HepG2 (cell line): Measurements from ENCODE around the gene TAPBP. TPM values are rescaled to one million over a fixed set of nuclear protein-coding genes. Genes with fewer than 3 reads are reported as not detected.
A peak's percentile ranks its signal among the peaks of the same experiment; 100 is the strongest.

Source experiments
- ATF4 ChIP-seq, 2 experiments: fragments of 450-650 bp in 1 of 2; sonication (generic) in 1 of 2; formaldehyde crosslinking; IDR thresholded peaks; 2 replicates each; pipeline versions ENCODE4 v1.5.0 to v1.8.0; 2020 to 2022; ENCODE audit warnings: mild to moderate bottlenecking in 1 of 2, missing genetic modification reagents in 1 of 2
- CEBPB ChIP-seq: IDR thresholded peaks from 2 replicates; pipeline ENCODE4 v1.6.1; 2011; ENCODE audit warnings: low read depth, low read length, improper control_type of control experiment, borderline replicate concordance
- CENPT ChIP-seq: sonication (generic); formaldehyde crosslinking; IDR thresholded peaks from 2 replicates; pipeline ENCODE4 v1.8.0; 2022; ENCODE audit warnings: low read depth, mild to moderate bottlenecking, moderate library complexity, missing genetic modification reagents
- DMAP1 ChIP-seq: IDR thresholded peaks from 2 replicates; pipeline ENCODE4 v1.6.1; 2016
- DR1 ChIP-seq: sonication (generic); formaldehyde crosslinking; IDR thresholded peaks from 2 replicates; pipeline ENCODE4 v1.8.0; 2021; ENCODE audit warnings: mild to moderate bottlenecking, missing genetic modification reagents, inconsistent platforms
- GPN1 ChIP-seq: sonication (generic); formaldehyde crosslinking; IDR thresholded peaks from 2 replicates; pipeline ENCODE4 v1.5.1; 2020; ENCODE audit warnings: missing genetic modification reagents, borderline replicate concordance
- HHEX ChIP-seq: IDR thresholded peaks from 2 replicates; pipeline ENCODE4 v1.6.1; 2016; ENCODE audit warnings: control low read depth
- JUN ChIP-seq: sonication (generic); formaldehyde crosslinking; IDR thresholded peaks from 2 replicates; pipeline ENCODE4 v1.4.0; 2020; ENCODE audit warnings: mild to moderate bottlenecking, missing genetic modification reagents
- KAT7 ChIP-seq: IDR thresholded peaks from 2 replicates; pipeline ENCODE4 v1.6.1; 2018; ENCODE audit warnings: borderline replicate concordance, missing compliant biosample characterization
- MNT ChIP-seq: fragments of 450-650 bp; IDR thresholded peaks from 2 replicates; pipeline ENCODE4 v1.6.1; 2016
- MXD3 ChIP-seq: IDR thresholded peaks from 2 replicates; pipeline ENCODE4 v1.6.1; 2016; ENCODE audit warnings: mild to moderate bottlenecking, missing biosample characterization, missing genetic modification reagents
- RARG ChIP-seq: sonication (generic); formaldehyde crosslinking; IDR thresholded peaks from 2 replicates; pipeline ENCODE4 v1.4.0; 2020; ENCODE audit warnings: low read depth, mild to moderate bottlenecking, missing genetic modification reagents
- SMC3 ChIP-seq: IDR thresholded peaks from 2 replicates; pipeline ENCODE4 v1.6.1; 2011; ENCODE audit warnings: low read length, improper control_type of control experiment
- TERF1 ChIP-seq: sonication (generic); formaldehyde crosslinking; IDR thresholded peaks from 2 replicates; pipeline ENCODE4 v1.8.0; 2022; ENCODE audit warnings: mild to moderate bottlenecking, missing genetic modification reagents, moderate library complexity
- ZBTB49 ChIP-seq: sonication (generic); formaldehyde crosslinking; IDR thresholded peaks from 2 replicates; pipeline ENCODE4 v1.4.0; 2020; ENCODE audit warnings: missing genetic modification reagents, borderline replicate concordance
- ZMYM4 ChIP-seq: sonication (generic); formaldehyde crosslinking; IDR thresholded peaks from 2 replicates; pipeline ENCODE4 v1.8.1; 2023; ENCODE audit warnings: mild to moderate bottlenecking, missing genetic modification reagents
- ZNF12 ChIP-seq: sonication (generic); formaldehyde crosslinking; IDR thresholded peaks from 2 replicates; pipeline ENCODE4 v1.5.0; 2020; ENCODE audit warnings: missing genetic modification reagents
- ZNF430 ChIP-seq: sonication (generic); formaldehyde crosslinking; IDR thresholded peaks from 2 replicates; pipeline ENCODE4 v1.9.0; 2021; ENCODE audit warnings: mild to moderate bottlenecking, missing genetic modification reagents
- ZNF44 ChIP-seq: sonication (generic); formaldehyde crosslinking; IDR thresholded peaks from 2 replicates; pipeline ENCODE4 v1.5.1; 2020; ENCODE audit warnings: mild to moderate bottlenecking, missing genetic modification reagents
- ZNF770 ChIP-seq: sonication (generic); formaldehyde crosslinking; IDR thresholded peaks from 2 replicates; pipeline ENCODE4 v1.5.0; 2020; ENCODE audit warnings: mild to moderate bottlenecking, missing genetic modification reagents
- ZNF83 ChIP-seq: sonication (generic); formaldehyde crosslinking; IDR thresholded peaks from 2 replicates; pipeline ENCODE4 v1.4.0; 2020; ENCODE audit warnings: missing genetic modification reagents, mild to moderate bottlenecking, borderline replicate concordance
- polyA plus RNA-seq, 8 experiments: library from polyadenylated mRNA; depleted of rRNA in 3 of 8; stranded (reverse) in 7 of 8; unstranded in 1 of 8; fragments of >200 nt; fragmentation: Illumina TruSeq in 4 of 8; extraction: Trizol in 4 of 8; gene quantifications; 2 replicates each; pipeline versions ENCODE4 v1.2.1 to v1.2.3, GENCODE V29; 2011 to 2016; ENCODE audit warnings: low read depth in 4 of 8, missing spikeins in 1 of 8, mixed read lengths in 1 of 8; ENCODE audit not compliant: insufficient read depth in 1 of 8
- total RNA-seq, 5 experiments: library from RNA; depleted of rRNA; stranded (reverse); fragments of >200 nt; fragmentation: Illumina TruSeq; extraction: Trizol; gene quantifications; 2 replicates each; pipeline ENCODE4 v1.2.3, GENCODE V29; 2016; ENCODE audit warnings: low read depth in 1 of 5

The TAPBP gene
- total and polyA plus RNA-seq, 2 of the 13 experiments (the other 11 are each of a cell fraction or from before 2014, with no cell fraction given): 27.4 to 32.3 TPM

GRCh38 chr6:33272275-33273128, 41.4 kb downstream of the TAPBP start (continued):
- TF ChIP-seq ZBTB49: no peak
- TF ChIP-seq SMC3: no peak
- TF ChIP-seq DMAP1 (CRISPR knock-in tag): peak; percentile 75
- no peak for TF ChIP-seq TERF1 (CRISPR knock-in tag)
- no peak for TF ChIP-seq ZNF83 (CRISPR knock-in tag)
- no peak for TF ChIP-seq JUN (CRISPR knock-in tag)
- TF ChIP-seq GPN1 (CRISPR knock-in tag): 0 out of 2 replicates have a peak, but pooled peaks have one; percentile 0
- TF ChIP-seq CEBPB: no peak
- TF ChIP-seq ATF4 (CRISPR knock-in tag; IDR thresholded peaks at IDR 0.05): no peak
- TF ChIP-seq MXD3 (CRISPR knock-in tag): no peak; the same call in 1 of the 2 replicates
- no peak; the same call in 1 of the 2 replicates for TF ChIP-seq CENPT
- no peak for TF ChIP-seq ZNF12 (CRISPR knock-in tag)
- no peak for TF ChIP-seq ZMYM4 (CRISPR knock-in tag)
- TF ChIP-seq KAT7: no peak
- no peak for TF ChIP-seq ZNF770 (CRISPR knock-in tag)
- TF ChIP-seq ZNF44 (CRISPR knock-in tag): 0 out of 2 replicates have a peak, but pooled peaks have one; percentile 58
- TF ChIP-seq RARG (CRISPR knock-in tag): no peak; the same call in 1 of the 2 replicates
- no peak; the same call in 1 of the 2 replicates for TF ChIP-seq ZNF430
- no peak for TF ChIP-seq HHEX (CRISPR knock-in tag)
- no peak for TF ChIP-seq MNT
- TF ChIP-seq DR1 (CRISPR knock-in tag): no peak; the same call in 1 of the 2 replicates
